ENCODE measurements around the gene PIGS. TPM values are rescaled to one million over a fixed set of nuclear protein-coding genes. Genes with fewer than 3 reads are reported as not detected.

PIGS gene
- total RNA-seq, 1 donor from 2014 or later, result 15.2 TPM

- Histone ChIP-seq H4K20me1 (ENCODE audit: low read depth) (peaks cover 27% of the 10 kb centered on the region), H3K4me1 (peaks cover 7% of the 10 kb centered on the region), H3K27me3 (peaks cover 28% of the 10 kb centered on the region), H3K4me3 (no peak overlapping the region), H3K9me3 (ENCODE audit: low read depth) (no peaks in the 10 kb centered on the region), H3K36me3 (no peaks in the 10 kb centered on the region), H3F3A (ENCODE audit: low read depth) (peaks cover 28% of the 10 kb centered on the region), H2AFZ (replicated peaks) (no peak overlapping the region), H3K4me2 (no peak overlapping the region), H3K9ac (no peak overlapping the region), H3K79me2 (ENCODE audit: low read depth) (peaks cover 22% of the 10 kb centered on the region), H3K27ac (no peak overlapping the region)
- H3K27ac Mint-ChIP-seq, result no peak overlapping the region
- H3K4me3 Mint-ChIP-seq, result no peak overlapping the region
- H3K9me3 Mint-ChIP-seq, result no peaks in the 10 kb centered on the region
- peaks cover 6% of the 10 kb centered on the region for H3K36me3 Mint-ChIP-seq
- peaks cover 32% of the 10 kb centered on the region for H3K4me1 Mint-ChIP-seq
- no peak for DNase-seq (ENCODE audit: low spot score)
- TF ChIP-seq EZH2phosphoT487 (IDR thresholded peaks at IDR 0.05) (no peak), EZH2 (IDR thresholded peaks at IDR 0.05) (no peak), CTCF (IDR thresholded peaks at IDR 0.05) (no peak)
- peaks cover 13% of the 10 kb centered on the region for H3K27me3 Mint-ChIP-seq (ENCODE audit: insufficient read depth, low read depth)
These were observed 2.2 kb upstream of the PIGS start for GRCh38 chr17:28573521-28573920.

- no peak overlapping the region for H3K4me2 ChIP-seq
- peaks cover 7% of the 10 kb centered on the region for H3K4me1 ChIP-seq
- no peaks in the 10 kb centered on the region for H3K9me3 ChIP-seq (ENCODE audit: low read depth)
- H3K4me1 Mint-ChIP-seq, result peaks cover 32% of the 10 kb centered on the region
- no peak for DNase-seq (ENCODE audit: low spot score)
- H3K9ac ChIP-seq, result no peak overlapping the region
- no peaks in the 10 kb centered on the region for H3K36me3 ChIP-seq
- H3K4me3 Mint-ChIP-seq, result no peak overlapping the region
- no peak overlapping the region for H3K27ac Mint-ChIP-seq
- TF ChIP-seq EZH2 (IDR thresholded peaks at IDR 0.05) (no peak), EZH2phosphoT487 (IDR thresholded peaks at IDR 0.05) (no peak), CTCF (IDR thresholded peaks at IDR 0.05) (no peak)
- H4K20me1 ChIP-seq (ENCODE audit: low read depth), result peaks cover 22% of the 10 kb centered on the region
- no peak overlapping the region for H2AFZ ChIP-seq (replicated peaks)
- no peak overlapping the region for H3K27ac ChIP-seq
- H3K4me3 ChIP-seq, result no peak overlapping the region
- peaks cover 28% of the 10 kb centered on the region for H3K27me3 ChIP-seq
- peaks cover 13% of the 10 kb centered on the region for H3K27me3 Mint-ChIP-seq (ENCODE audit: insufficient read depth, low read depth)
- peaks cover 25% of the 10 kb centered on the region for H3K79me2 ChIP-seq (ENCODE audit: low read depth)
- H3K9me3 Mint-ChIP-seq, result no peaks in the 10 kb centered on the region
- H3F3A ChIP-seq (ENCODE audit: low read depth), result peaks cover 25% of the 10 kb centered on the region
- peaks cover 8% of the 10 kb centered on the region for H3K36me3 Mint-ChIP-seq
These were observed 1.7 kb upstream of the PIGS start for GRCh38 chr17:28573040-28573380.

GRCh38 chr17:28572259-28573039 lies 1.1 kb upstream of the PIGS start:
- no peak for TF ChIP-seq EZH2 (IDR thresholded peaks at IDR 0.05)
- no peak for TF ChIP-seq CTCF (IDR thresholded peaks at IDR 0.05)
- TF ChIP-seq EZH2phosphoT487 (IDR thresholded peaks at IDR 0.05), result no peak
- peaks cover 19% of the 10 kb centered on the region for H3F3A ChIP-seq (ENCODE audit: low read depth)
- Mint-ChIP-seq H3K4me3 (peak overlapping the region; percentile 97), H3K27me3 (ENCODE audit: insufficient read depth, low read depth) (peaks cover 11% of the 10 kb centered on the region), H3K36me3 (peaks cover 6% of the 10 kb centered on the region), H3K4me1 (peaks cover 31% of the 10 kb centered on the region), H3K27ac (no peak overlapping the region), H3K9me3 (no peaks in the 10 kb centered on the region)
- peaks cover 17% of the 10 kb centered on the region for H4K20me1 ChIP-seq (ENCODE audit: low read depth)
- no peak overlapping the region for H2AFZ ChIP-seq (replicated peaks)
- peaks cover 28% of the 10 kb centered on the region for H3K27me3 ChIP-seq
- H3K4me3 ChIP-seq, result no peak overlapping the region
- peaks cover 30% of the 10 kb centered on the region for H3K79me2 ChIP-seq (ENCODE audit: low read depth)
- H3K9me3 ChIP-seq (ENCODE audit: low read depth), result no peaks in the 10 kb centered on the region
- no peak for DNase-seq (ENCODE audit: low spot score)
- H3K27ac ChIP-seq, result no peak overlapping the region
- no peak overlapping the region for H3K9ac ChIP-seq
- peaks cover 7% of the 10 kb centered on the region for H3K4me1 ChIP-seq
- no peaks in the 10 kb centered on the region for H3K36me3 ChIP-seq
- H3K4me2 ChIP-seq, result peak overlapping the region; percentile 84
